Sigmoid colon (tissue), 3 donors: ENCODE data around the gene ALDH1L1.

ENCODE experiments used
- POLR2A ChIP-seq, 2 donors: fragments of 450-650 bp; IDR thresholded peaks; one replicate each; pipeline ENCODE4 v1.6.1; 2016; ENCODE audit warnings: antibody characterized with exemption in 2 of 2, mild to moderate bottlenecking in 2 of 2, moderate library complexity in 2 of 2
- TF ChIP-seq, protein P1 (sequence below), 4 experiments: fragments of 450-650 bp in 3 of 4; fragments of 200-600 bp in 1 of 4; IDR thresholded peaks; one replicate each; pipeline ENCODE4 v1.5.1; 2016 to 2019; ENCODE audit warnings: antibody characterized with exemption in 4 of 4, mild to moderate bottlenecking in 3 of 4, moderate library complexity in 2 of 4

DNA sequence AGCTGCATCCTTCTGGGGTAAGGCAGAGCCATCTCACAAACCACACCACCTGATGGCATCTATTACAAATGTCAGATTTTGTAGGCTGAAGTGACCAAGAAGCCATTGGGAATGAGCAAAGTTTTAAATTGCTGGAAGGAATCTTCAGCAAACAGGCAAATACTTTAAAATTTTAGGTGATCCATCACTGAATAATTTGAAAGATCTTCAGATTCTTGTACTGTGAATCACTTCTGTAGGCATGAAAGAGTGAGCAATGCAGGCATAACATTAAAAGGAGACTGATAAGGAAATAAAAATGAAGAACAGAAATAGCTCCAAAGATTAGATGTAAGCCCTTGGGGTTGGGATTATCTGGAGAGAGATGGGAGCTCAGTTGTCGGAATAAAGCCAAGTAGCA, 36.0 kb upstream of the ALDH1L1 start:
- no peak for TF ChIP-seq POLR2A (IDR thresholded peaks at IDR 0.05)
- TF ChIP-seq, protein P1, sequence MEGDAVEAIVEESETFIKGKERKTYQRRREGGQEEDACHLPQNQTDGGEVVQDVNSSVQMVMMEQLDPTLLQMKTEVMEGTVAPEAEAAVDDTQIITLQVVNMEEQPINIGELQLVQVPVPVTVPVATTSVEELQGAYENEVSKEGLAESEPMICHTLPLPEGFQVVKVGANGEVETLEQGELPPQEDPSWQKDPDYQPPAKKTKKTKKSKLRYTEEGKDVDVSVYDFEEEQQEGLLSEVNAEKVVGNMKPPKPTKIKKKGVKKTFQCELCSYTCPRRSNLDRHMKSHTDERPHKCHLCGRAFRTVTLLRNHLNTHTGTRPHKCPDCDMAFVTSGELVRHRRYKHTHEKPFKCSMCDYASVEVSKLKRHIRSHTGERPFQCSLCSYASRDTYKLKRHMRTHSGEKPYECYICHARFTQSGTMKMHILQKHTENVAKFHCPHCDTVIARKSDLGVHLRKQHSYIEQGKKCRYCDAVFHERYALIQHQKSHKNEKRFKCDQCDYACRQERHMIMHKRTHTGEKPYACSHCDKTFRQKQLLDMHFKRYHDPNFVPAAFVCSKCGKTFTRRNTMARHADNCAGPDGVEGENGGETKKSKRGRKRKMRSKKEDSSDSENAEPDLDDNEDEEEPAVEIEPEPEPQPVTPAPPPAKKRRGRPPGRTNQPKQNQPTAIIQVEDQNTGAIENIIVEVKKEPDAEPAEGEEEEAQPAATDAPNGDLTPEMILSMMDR (IDR thresholded peaks at IDR 0.05) = no peak
